HG03135 (cell line): ENCODE data around the gene ZNF618.

Source experiments
- ATAC-seq: cut with Tn5 transposase; IDR thresholded peaks from one replicate; pipeline ENCODE4 v1.9.1; 2021; ENCODE audit warnings: mild to moderate bottlenecking, moderate library complexity; ENCODE audit not compliant: unreplicated experiment

ZNF618 gene

DNA sequence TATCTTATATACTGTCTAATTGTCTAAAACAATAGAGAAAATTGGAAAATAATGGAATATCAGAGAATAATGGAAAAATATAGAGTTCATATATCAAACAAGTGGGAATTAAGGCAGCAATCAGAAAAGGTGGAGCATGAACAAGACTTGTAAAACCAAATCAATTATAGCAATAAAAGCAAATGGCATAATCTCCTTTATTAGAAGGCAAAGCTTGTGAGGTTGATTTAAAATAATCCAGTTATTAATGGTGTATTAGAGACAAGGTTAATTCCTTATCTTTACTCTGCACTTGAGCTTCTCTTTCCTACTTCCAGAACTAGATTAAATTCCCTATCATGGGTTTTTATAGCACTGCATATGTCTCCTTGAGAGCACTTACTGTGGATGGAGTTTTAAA lies 137.9 kb downstream of the ZNF618 start:
- no peak for ATAC-seq

DNA sequence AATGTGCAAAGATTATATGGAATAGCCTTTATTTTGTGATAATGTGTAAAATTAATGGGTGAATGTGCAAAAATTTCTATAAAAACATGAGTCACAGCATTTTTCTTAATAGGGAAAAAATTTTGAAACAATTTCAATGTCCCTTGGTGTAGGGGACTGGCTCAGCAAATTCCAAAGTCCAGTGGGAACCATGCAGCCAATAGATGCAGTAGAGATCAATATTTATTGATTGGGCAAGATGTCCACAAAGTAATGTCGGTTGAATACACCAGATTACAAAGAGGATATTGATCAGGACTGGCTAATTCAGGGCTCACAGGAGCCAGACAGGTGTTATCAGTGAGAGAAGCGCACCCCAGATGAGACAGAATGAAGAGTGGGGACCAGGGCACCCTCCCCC lies 139.5 kb downstream of the ZNF618 start:
- ATAC-seq, result no peak

DNA sequence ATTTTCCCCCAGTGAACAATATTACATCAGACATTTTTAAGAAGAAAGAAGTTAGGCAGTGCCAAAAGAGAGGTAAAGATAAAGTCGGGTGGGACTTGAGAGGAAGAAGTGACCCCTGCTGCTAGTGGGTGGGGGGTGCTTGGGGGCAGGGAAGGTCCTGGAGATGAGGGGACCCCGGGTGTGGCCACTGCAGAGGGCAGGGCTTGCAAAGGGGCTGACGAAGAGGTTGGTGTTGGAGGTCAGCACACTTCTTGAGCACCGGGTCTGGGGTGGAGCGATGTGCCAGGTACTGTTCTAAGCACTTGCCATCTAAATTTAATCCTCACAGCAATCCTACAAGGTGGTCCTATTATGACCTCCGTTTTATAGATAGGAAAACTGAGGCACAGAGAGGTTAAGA lies 140.0 kb downstream of the ZNF618 start:
- ATAC-seq, result no peak

DNA sequence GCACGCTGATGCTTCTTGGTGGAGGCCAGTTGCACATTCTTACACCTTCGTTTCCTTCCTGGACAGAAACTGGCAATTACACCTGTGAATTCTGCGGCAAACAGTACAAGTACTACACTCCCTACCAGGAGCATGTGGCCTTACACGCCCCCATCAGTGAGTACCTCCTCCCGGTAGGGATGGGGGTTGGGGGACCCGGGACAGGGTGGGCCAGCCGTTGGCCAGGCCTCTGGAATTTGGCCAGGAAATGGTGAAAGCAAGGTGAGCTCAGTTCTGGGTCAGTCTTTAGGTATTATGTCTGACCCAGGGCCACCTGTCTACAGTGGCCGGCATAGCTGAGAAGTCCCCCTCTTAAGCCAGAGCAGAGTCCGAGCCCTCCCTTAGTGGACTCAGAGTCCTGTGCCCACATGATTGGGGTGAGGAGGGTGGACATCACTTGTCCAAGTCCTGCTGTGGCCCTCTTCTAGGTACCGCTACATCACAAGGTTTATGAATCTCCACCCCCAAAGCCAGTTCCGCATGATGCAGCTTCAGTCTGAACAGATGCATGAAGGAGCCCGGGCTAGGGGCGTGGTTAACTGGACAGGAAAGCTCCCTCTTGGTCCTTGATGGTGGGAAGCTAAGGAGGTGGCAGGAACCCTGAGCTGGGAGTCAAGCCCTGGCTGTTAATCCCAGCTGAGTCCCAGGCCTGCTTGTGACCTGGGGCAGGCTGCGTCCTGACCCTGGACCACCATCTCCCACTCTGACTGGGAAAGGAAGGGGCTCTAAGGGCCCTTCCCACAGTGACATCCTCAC lies 140.7 kb downstream of the ZNF618 start:
- ATAC-seq, result no peak

DNA sequence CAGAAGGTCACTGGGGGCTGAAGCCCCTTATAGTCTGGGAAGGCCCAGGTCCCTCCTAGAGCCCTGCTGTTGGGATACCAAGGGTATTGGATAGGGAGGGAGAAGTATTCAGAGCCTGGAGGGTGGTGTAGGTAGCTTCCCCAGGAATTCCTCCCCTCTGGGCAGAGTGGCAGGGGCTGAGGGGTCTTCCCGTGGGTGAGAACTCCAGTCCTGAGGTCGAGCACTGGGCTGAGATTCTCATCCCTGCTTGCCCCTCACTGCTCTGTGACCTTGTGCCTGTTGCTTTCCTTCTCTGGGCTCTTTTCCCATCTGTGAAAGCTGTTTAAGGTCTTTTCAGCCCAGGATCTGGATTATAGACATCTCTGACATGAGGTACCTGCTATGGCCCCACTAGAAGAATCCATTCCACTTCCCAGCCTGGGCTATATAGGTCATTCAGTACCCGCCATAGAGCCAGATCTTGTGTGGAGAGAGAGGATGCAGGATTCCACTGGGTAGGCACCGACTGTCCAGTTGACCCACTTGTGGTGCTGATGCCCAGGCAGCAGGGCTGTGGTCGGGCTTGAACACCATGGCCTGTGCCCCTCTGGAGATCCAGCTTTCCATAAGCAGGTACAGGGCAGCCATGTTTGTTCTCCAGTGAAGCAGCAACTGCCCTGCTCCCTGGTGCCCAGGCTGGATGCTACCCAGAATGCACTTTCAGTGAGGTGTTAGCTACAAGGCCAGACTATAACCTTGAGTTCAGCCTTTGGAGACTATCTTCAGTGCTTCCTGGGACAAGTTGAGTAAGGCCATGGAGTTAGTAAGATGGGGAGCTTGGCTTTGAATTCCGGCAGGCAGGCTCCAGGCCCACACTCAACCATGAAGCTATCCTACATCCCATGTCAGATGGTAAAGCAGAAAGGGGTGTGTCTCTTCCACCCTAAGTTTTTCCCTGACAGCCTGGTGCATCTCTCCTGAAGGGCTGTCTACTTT lies 141.9 kb downstream of the ZNF618 start:
- no peak for ATAC-seq

DNA sequence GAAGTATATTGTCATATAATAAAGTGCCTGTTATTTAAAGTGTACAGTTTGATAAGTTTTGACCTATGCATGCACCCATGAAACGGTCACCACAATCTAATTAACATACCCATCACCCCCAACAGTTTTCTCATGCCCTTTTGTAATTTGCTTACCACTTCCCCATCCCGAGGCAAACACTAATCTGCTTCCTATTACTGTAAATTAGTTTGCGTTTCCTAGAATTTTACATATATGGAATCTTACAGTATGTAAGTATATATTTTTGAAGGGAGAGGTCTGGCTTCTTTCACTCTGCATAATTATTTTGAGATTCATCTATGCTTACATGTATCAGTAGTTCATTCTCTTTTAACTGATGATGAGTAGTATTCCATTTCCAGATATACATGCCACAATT lies 145.5 kb downstream of the ZNF618 start:
- ATAC-seq, result no peak

DNA sequence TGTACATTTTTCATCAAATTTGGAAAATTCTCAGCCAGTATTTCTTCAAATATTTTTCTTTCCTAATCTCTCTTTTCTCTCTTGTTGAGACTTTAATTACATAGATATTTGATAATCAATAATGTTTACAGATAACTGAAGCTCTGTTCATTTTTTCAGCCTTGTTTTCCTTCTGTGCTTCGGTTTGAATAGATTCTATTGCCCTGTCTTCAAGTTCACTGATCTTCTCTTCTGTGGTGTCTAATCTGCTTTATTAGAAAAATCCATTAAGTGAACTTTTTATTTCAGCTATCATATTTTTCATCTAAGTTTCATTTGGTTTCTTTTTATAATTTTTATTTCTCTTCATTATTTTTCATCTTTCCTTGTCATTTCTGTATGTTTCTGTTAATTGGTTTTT lies 147.9 kb downstream of the ZNF618 start:
- ATAC-seq, result no peak

DNA sequence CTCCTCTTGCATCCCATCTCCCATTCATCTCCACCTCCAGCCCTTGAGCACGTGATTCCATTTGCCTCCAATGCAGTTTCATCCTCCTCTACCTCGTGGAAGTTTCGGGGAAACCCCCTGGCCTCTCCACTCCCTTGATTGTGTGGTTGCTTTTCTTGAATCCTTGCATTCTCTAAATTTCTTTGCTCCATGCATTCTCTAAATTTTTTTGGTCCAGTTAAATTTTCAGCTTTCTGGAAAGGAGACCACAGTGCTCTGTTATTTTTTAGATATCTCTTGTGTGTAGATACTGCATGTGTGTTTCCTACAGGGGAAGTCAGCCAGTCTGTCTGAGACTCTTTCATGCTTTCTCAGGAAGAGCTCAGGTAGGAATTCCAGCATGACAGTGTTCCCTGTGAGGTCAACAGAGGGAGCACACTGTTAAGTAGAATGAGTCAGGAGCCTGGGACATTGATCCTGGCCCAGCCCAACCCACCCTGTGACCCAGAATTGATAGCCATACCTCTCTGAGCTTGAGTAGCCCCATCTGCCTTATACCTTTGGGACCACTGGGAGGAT lies 149.2 kb downstream of the ZNF618 start:
- ATAC-seq, result no peak

DNA sequence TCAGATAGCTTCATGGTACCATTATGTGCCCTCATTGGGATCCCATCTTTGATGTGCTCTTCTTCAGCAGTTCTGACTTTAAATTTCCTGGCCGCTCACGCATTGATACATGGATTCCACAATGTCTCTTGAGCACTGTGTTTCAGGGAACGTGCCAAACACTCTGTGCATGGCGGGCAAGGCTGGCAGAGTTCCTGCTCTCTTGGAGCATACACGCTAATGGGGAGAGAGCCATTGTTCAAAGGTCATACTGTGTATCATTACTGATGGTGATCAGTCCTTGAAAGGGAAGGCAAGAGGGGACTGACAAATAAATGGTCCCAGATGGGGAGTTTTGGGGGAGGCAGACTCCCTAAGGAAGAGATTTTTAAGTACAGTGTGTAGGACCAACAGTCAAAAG lies 149.7 kb downstream of the ZNF618 start:
- no peak for ATAC-seq

DNA sequence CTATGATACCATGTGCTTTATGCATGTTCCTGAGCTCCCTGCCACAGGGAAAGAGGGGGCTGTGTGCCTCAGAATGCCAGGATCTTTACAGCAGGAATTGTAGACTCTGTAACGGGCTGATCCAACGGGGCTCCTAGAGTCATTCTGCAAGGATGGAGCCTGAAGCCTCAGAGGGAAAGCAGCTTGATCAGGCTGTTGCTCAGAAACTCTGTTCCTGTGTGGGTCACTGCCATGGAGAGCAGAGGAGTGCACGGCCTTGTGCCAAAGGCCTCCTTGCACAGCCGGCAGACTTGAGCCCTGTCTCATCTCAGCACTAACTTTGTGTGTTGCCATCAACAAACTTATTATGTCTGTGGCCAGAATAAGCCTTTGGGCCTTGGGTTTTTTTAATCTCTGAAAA lies 150.2 kb downstream of the ZNF618 start:
- no peak for ATAC-seq

DNA sequence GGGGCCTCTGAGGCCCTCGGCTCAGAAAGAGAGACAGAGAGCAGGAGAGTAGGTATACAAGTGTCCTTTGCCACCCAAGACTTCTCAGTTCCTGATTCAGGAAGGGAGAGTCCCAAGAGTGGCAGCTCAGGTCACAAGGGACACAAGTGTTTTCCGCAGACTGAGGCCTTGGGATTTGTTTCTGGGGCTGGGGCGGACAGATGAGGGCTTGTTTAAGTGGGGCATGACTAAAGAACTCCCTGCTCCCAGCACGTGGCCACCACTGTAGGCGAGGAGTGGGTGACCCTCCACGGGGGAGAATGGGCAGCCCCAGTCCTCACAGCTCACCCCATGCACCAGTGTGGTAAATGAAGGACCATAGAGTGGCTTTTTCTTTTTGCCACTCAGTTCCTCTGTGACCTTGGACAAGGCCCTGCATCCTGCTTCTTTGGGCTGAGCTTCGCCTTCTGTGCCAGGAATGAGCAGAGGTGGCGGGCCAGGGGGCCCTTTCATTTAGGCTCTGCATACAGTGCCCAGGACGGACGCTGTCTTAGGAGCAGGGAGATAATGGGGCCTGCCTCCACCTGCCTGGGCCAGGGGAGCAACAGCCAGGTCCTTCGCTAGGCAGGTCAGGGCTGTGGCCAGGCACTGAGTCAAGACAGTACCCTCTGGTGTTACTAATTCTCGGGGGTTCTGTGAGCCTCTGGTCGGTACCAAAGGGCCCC lies 151.2 kb downstream of the ZNF618 start:
- ATAC-seq, result no peak

DNA sequence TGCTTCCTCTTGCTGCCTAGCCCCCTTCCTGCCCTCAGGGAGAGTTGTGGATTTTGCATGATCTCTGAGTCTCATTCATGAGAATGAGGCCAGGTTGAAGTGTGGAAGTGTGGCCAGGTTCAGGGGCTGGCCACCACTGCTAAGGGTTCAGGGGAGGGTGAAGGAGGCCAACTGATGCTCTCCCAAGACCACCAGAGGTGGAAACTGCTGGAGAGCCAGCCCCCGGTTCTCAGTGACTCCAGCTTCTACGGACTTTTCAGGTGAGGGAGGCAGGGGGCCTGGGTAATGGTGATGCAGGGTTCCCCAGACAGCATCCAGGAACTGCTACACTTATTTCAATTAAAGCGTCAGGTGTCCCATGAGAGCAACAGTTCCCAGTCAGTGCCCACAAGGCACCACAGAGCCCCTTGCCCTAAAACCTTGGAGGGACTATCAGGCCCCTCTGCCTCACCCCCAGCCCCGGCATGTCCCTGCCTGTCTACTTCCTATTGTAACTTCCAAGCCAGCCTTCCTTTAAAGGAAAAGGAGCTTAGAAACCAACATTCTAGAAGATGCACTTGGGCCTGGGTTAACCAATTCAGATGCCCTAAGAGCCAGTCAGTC lies 151.9 kb downstream of the ZNF618 start:
- no peak for ATAC-seq

DNA sequence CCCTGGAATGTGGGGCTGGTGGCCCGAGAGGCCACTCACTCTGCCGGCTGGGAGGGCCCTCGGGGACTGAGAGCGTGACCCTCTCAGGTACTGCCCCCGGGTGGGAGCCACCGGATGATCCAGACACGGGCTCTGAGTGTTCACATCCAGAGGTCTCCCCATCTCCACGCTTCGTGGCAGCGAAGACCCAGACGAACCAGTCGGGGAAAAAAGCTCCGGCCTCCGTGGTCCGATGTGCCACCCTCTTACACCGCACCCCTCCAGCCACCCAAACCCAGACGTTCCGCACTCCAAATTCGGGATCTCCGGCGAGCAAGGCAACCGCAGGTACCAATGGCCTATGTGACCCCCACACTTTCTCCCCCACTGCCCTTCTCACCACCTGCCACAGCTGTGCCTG lies 152.5 kb downstream of the ZNF618 start:
- no peak for ATAC-seq

DNA sequence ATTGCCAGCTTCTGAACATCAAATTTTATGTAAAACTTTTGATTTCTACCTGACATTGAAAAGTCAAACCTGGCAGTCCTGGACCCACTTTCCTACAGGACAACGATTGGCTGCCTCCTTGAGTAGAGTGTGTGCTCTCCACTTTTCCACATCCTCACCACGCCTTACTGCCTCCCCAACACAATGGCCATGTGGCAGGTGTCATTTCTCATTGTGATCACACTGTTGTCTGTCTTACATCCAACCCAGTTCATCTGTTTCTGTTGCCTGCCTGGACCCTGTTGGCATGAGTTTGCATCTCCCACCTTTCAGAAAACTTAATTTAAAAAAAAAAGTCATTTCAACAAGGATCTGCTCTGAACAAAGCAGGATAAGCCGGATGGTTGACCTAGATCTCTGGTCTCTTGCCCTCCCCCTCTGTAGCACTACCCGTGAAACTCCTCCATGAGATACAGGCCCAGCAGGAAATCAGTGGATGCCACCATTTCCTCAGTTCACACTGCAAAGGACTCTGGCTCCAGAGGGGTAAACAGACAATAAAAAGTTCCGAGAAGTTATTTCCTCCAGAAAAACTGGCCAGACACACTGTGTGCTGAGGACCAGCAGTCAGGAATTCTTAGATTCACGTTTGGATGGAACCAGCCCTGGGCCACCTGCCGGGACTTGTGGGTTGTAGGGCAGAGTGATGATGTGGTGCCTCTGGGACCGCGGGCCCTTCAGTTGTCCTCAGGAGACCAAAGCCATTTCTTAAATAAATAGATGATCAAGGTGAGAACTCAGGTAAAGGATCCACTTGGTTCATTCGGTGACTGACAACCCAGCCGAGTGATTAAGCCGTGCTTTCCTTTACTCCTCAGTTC lies 153.4 kb downstream of the ZNF618 start:
- no peak for ATAC-seq

DNA sequence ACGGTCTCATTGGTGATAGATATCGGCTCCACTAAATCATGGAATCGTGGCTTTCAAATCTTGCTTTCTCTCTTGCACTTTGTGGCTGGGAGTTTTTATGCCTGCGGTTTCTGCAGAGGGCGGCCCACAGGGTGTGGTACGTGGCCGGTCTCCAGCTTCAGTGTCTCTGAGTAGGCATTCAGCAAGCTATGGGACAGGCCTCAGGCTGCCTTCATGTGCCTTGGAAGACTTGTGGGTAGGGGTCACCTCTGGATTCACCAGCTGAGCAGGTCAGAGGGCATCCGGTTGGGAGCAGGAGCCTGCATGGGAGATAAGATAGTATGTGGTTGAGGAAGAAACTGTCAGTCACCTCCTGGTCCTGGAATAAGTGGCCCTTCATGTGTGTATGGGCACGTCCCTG lies 154.3 kb downstream of the ZNF618 start:
- ATAC-seq, result no peak

DNA sequence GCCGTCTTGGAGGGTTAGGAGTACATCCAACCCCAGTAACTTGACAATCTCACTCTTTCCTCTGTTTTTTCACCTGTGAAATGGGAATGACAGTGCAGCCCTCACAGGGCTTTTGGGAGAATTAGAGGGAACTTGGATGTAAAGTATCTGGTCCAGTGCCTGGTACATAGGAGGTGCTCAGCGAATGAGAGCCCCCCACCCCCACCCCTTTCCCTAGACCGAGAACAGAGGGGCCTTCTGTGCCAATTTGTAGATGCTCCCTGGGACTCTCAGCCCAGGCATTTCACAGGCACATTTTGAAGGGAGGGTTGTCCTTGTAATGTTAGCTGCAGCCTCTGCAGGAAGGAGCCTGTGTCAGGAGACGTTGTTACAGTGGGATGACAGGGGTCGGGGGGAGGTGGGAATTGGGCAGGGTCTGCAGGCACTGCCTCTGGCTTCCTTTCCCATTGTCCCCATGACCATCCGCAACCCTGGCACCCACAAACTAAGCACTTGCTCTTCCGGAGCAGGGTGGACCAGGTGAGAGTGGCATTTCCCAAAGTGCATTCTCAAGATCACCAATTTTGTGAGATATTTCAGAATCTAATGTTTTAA lies 155.0 kb downstream of the ZNF618 start:
- ATAC-seq, result no peak

DNA sequence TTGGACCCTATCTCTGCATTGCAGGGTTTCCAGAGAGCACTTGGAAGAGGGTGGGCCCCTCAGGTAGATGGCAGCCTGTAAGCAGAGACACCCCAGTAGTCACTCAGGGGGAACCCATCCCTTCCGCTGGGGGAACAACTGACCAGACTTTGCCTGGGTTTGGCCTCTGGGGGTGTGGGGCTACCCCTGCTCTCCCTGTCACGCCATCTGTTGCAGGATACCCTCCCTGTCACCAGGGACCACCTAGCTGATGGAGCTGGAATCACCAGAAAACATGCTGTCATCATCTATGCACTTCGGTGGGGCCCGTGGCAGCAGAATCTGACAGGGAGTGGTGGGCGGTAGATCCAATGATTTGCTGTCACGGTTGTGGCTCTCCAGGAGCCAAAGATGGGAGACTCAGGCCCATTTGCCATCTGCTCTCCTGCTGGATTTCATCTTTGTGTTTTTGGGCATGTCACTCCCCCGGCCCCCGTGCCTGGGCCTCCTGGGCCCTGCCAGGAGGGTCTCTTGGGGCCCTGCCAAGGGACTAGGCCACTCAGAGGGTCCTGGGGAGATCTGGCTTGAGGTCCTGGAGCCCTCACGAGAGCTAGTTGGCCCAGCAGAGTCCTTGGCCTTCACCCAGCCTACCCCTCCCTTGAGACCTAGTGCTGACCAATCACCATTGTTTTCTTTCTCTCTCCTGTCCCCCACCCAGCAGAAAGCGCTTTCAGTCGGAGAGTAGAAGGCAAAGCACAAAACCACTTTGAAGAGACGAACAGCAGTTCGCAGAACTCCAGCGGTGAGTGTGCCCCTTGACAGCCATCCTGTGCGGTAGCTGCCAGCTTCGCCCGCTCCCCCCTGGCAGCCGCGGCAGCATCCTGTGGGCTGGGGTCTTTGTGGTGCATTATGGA lies 156.1 kb downstream of the ZNF618 start:
- no peak for ATAC-seq

DNA sequence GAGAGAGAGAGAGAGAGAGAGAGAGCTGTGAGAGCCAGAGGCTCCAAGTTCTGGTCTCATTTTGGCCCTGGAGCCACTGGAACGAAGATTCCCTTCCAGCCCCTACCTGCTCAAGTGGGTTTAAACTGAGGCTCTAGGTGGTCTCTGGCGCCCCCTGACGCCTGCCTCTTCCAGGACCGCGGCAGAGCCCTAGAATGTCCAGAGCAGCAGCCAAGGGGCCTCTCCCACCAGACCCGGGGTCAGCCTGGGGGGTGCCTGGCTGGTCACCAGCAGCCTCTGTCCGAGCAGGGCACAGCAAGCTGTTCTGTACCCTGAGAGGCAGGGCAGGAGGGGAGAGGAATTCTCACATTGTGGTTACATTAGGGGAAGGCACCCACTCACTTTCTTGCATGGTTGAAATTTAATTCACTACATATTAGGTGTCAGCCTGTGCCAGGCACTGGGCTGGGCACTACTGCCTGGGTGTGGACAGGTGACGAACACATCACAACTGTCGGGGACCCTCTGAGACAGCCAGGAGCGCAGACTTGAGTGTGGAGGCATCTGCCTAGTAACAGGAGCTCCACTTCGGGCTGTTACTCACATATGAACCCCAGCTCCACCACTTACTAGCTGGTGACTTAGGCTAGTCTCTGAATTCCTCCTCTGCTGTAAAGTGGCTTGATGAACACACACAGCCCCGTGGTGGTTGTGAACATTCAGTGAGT lies 157.4 kb downstream of the ZNF618 start:
- no peak for ATAC-seq
